Measurements from ENCODE around the gene FAHD1. TPM values are rescaled to one million over a fixed set of nuclear protein-coding genes. Genes with fewer than 3 reads are reported as not detected.

FAHD1 gene
- total RNA-seq, 4 donors from 2014 or later = 40.9 to 52.5 (median 45.0) TPM

- intact Hi-C loops (cut with DNase I) = no loop called here
- Histone ChIP-seq H3K27me3 (no peaks in the 10 kb centered on the region), H3K9me3 (no peaks in the 10 kb centered on the region), H3K4me3 (replicated peaks in 1 of 3) (no peak overlapping the region), H3K27ac (no peak overlapping the region), H3K4me1 (peaks cover 4 to 13% of the 10 kb centered on the region in 2 donors), H3K36me3 (peaks cover 17 to 21% of the 10 kb centered on the region in 2 donors)
- DNase-seq = no peak
- 82 to 93% methylated on average over 4 to 6 of the region's 6 CpGs for WGBS, 2 donors
- TF ChIP-seq POLR2A (IDR thresholded peaks at IDR 0.05) (no peak), CTCF (IDR thresholded peaks at IDR 0.05) (no peak)
Measured at GRCh38 chr16:1787056-1787321, 40.0 kb upstream of the FAHD1 start.

GRCh38 chr16:1787322-1788094 lies 39.5 kb upstream of the FAHD1 start:
- Histone ChIP-seq H3K27me3 (no peaks in the 10 kb centered on the region), H3K36me3 (peaks cover 17 to 21% of the 10 kb centered on the region in 2 donors), H3K4me1 (peaks cover 4 to 13% of the 10 kb centered on the region in 2 donors), H3K27ac (no peak overlapping the region), H3K4me3 (replicated peaks in 1 of 3) (no peak overlapping the region), H3K9me3 (no peaks in the 10 kb centered on the region)
- 96 to 98% methylated on average over 17 to 20 of the region's 44 CpGs for WGBS, 2 donors
- no peak for TF ChIP-seq POLR2A (IDR thresholded peaks at IDR 0.05)
- TF ChIP-seq CTCF (IDR thresholded peaks at IDR 0.05) = no peak
- intact Hi-C loops (cut with DNase I) = no loop called here
- no peak for DNase-seq

DNA sequence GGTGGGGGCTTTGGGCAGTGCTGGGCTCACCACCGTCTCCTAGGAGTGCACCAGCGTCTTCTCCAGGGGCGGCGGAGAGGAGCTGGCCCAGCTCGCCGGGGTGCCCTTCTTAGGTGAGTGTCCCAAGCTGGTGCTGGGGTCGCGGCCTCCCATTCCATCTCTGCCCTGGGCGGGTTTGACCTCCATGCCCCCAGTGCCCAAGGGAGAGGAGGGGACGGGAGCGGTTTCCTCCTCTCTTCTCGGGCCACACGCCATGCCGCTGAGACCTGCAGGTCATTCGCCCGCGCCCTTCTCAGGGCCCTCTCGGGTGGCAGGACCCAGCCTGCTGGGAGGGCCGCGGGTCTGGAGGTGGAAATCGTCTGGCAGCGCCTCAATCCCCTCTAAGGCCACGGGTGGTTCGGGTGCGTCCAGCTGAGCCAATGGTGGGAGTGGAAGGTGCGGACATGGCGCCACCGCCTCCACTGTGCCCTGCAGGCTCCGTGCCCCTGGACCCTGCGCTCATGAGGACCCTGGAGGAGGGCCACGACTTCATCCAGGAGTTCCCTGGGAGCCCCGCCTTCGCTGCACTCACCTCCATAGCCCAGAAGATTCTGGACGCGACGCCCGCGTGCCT lies 38.8 kb upstream of the FAHD1 start:
- no peak for DNase-seq
- H3K9me3 ChIP-seq = no peaks in the 10 kb centered on the region
- no peak overlapping the region for H3K4me3 ChIP-seq (replicated peaks in 1 of 3)
- no peak overlapping the region for H3K27ac ChIP-seq
- H3K27me3 ChIP-seq = no peaks in the 10 kb centered on the region
- peaks cover 17 to 21% of the 10 kb centered on the region in 2 donors for H3K36me3 ChIP-seq
- TF ChIP-seq CTCF (IDR thresholded peaks at IDR 0.05) = no peak
- TF ChIP-seq POLR2A (IDR thresholded peaks at IDR 0.05) = no peak
- 88 to 97% methylated on average over 11 to 19 of the region's 38 CpGs for WGBS, 2 donors
- intact Hi-C loops (cut with DNase I) = no loop called here
- peaks cover 4 to 13% of the 10 kb centered on the region in 2 donors for H3K4me1 ChIP-seq

DNA sequence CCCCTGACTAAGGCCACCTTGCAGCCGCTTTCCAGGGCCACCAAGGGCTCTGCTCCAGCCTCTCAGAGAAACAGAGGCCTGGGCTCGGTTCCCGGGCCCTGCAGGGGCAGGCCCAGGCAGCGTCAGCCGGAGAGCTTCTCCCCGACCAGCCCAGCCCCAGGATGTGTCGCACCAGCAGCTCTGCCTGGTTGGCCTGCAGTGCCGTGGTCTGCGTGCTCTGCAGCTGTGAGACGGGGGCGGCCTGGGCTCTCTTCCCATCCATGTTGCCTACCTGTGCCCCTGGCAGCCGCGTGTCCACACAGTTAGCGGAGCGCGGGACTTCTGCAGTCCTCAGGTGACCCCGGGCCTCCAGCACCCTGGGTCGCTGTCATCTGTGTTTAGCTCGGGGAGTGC lies 38.3 kb upstream of the FAHD1 start:
- Histone ChIP-seq H3K9me3 (no peaks in the 10 kb centered on the region), H3K4me1 (peaks cover 5 to 9% of the 10 kb centered on the region in 2 donors), H3K36me3 (peaks cover 17 to 21% of the 10 kb centered on the region in 2 donors), H3K27ac (no peak overlapping the region), H3K27me3 (no peaks in the 10 kb centered on the region), H3K4me3 (replicated peaks in 1 of 3) (no peak overlapping the region)
- intact Hi-C loops (cut with DNase I) = no loop called here
- TF ChIP-seq CTCF (IDR thresholded peaks at IDR 0.05) = no peak
- no peak for TF ChIP-seq POLR2A (IDR thresholded peaks at IDR 0.05)
- DNase-seq = no peak
- WGBS, 2 donors = 74 to 85% methylated on average over 4 to 5 of the region's 19 CpGs

DNA sequence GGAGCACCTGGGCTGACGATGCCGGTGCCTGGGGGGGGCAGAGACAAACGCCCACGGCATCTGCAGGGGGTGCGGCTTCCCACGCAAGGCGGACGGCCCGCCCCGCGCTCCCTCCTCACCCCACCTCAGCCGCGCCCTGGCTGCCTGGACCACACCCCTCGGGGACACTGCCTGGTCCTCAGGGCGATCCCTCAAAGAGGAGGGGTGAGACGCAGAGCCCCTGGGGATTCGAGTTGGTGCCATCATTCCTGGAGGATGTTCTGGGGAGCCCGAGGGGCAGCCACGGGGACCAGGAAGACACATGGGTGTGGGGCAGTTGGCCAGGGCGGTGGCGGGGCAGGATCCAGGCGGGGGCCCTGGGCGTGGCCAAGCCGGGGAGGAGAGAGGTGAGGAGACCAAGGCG lies 37.4 kb upstream of the FAHD1 start:
- H3K4me3 ChIP-seq (replicated peaks in 1 of 3) = no peak overlapping the region
- no peak overlapping the region for H3K27ac ChIP-seq
- H3K9me3 ChIP-seq = no peaks in the 10 kb centered on the region
- WGBS, 2 donors = 94 to 96% methylated on average over 20 to 23 of the region's 25 CpGs
- DNase-seq = no peak
- TF ChIP-seq CTCF (IDR thresholded peaks at IDR 0.05) (no peak), POLR2A (IDR thresholded peaks at IDR 0.05) (no peak)
- intact Hi-C loops (cut with DNase I) = no loop called here
- H3K27me3 ChIP-seq = no peaks in the 10 kb centered on the region
- peaks cover 17 to 21% of the 10 kb centered on the region in 2 donors for H3K36me3 ChIP-seq
- peaks cover 10% of the 10 kb centered on the region in 2 donors for H3K4me1 ChIP-seq
